NB4 (cell line): Measurements from ENCODE around the gene POU4F3.

Source experiments
- DNase-seq: peaks from one replicate; pipeline ENCODE4 v3.0.0; 2010; ENCODE audit warnings: low read depth
- H3K4me3 ChIP-seq: one replicate; pipeline ENCODE4 v1.5.1; 2011; ENCODE audit warnings: mild to moderate bottlenecking, low read depth, low read length, moderate library complexity
- CTCF ChIP-seq: IDR thresholded peaks from one replicate; pipeline ENCODE4 v1.5.1; 2012; ENCODE audit warnings: low read depth, low read length
- MYC ChIP-seq: IDR thresholded peaks from 2 replicates; pipeline ENCODE4 v1.6.1; 2011; ENCODE audit warnings: low read depth, low read length
- POLR2A ChIP-seq: IDR thresholded peaks from 2 replicates; pipeline ENCODE4 v1.6.1; 2011; ENCODE audit warnings: mild to moderate bottlenecking; ENCODE audit not compliant: insufficient read length; ENCODE audit errors: extremely low read depth
- TF ChIP-seq, protein P1 (sequence below): IDR thresholded peaks from 2 replicates; pipeline ENCODE4 v1.6.1; 2011; ENCODE audit warnings: low read depth, low read length

POU4F3 gene

DNA sequence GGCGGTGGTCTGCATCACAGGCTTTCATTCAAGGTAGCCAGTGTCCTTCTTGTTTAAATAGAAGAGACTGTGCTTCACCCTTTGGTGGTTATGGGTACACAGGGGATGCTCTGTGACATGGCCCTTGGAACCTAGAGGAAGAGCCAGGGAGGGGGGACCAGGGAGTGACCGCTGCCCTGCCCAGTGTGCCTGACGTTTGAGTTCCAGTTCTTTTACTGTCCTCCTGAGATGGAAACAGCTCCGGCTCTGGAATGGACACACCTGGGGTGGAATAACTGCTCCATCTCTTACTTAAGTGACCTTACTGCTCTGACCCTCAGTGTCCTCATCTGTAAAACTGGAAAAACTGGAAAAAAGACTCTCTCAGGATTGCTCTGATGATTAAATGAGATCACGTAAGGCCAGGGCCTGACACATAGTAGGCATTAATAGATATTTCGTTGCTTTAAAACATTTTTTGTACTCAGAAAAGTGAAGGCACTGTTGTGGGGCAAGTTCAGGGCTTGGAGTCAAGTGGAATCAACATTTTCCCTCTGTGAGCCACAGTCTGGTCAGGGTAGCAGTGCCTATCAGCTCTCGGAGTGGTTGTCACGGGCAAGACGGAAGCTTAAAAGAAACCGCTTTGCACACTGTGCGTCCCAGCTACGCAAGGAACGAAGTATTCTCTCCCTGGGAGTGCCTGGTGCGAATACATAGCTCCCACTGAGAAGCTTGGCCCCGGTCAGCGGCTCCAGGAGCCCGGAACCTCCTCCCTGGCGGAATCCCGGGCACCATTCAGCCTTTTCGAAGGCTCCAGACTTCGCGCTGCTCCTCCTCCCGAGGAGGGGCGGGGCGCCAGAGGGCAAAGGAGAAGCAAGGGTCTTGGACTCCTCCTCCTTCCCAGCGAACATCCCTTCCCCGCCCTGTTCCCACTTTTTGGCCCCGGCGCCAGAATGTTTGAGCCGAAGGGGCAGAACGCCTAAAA is 5.8 kb downstream of the POU4F3 start:
- no peak for DNase-seq
- no peak for TF ChIP-seq MYC
- TF ChIP-seq CTCF, result no peak
- no peak overlapping the region for H3K4me3 ChIP-seq

DNA sequence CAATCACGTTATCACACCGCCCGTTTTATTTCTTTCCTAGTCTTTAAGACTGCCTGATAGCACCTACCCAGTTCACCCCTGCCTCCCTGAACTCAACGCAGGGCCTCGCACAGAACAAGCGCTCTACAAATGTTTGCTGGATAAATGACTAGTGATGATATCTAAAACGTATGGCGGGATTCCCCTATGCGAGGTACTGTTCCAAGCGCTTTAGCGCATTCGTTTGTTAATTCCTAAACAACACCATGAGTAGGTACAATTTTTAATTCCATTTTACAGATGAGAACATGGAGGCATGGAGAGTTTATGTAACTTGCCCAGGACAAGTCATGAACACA is 6.6 kb downstream of the POU4F3 start:
- TF ChIP-seq, protein P1, sequence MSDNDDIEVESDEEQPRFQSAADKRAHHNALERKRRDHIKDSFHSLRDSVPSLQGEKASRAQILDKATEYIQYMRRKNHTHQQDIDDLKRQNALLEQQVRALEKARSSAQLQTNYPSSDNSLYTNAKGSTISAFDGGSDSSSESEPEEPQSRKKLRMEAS, result no peak
- TF ChIP-seq POLR2A, result no peak
- no peak for TF ChIP-seq CTCF
- no peak for TF ChIP-seq MYC
- no peak for DNase-seq
- no peak overlapping the region for H3K4me3 ChIP-seq

- no peak overlapping the region for H3K4me3 ChIP-seq
- TF ChIP-seq CTCF (no peak), POLR2A (no peak), MYC (no peak)
- TF ChIP-seq, protein P1, result no peak
- DNase-seq, result no peak
Measured at GRCh38 chr5:146345578-146346366, 7.1 kb downstream of the POU4F3 start.

DNA sequence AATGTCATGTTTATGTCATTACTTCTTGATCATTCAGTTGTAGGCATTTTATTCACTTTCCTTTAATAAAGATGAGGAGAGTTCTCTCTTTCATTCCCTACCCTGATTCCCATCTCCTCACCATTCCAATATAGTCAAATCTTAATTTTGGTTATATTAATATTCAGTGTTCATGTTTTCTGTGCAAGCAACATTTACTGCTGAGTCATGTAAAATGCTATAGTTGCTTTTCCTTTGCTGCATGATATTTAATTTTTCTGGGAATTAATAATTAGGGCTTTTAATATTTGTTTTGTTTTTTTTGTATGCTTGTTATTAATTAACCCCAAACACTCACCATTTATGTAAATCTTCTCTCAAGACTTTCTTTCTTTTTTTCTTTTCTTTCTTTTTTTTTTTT is 18.5 kb downstream of the POU4F3 start:
- H3K4me3 ChIP-seq, result no peak overlapping the region
- TF ChIP-seq, protein P1, result no peak
- TF ChIP-seq CTCF, result no peak
- no peak for TF ChIP-seq POLR2A
- no peak for TF ChIP-seq MYC
- no peak for DNase-seq

GRCh38 chr5:146359836-146360235 is 21.2 kb downstream of the POU4F3 start:
- no peak overlapping the region for H3K4me3 ChIP-seq
- no peak for DNase-seq
- TF ChIP-seq, protein P1, result no peak
- TF ChIP-seq CTCF, result no peak
- TF ChIP-seq POLR2A, result no peak
- TF ChIP-seq MYC, result no peak
